ENCODE measurements around the gene DIO3. TPM values are rescaled to one million over a fixed set of nuclear protein-coding genes. Genes with fewer than 3 reads are reported as not detected.

Gene DIO3
- total RNA-seq, 2 experiments from 2014 or later = not detected

DNA sequence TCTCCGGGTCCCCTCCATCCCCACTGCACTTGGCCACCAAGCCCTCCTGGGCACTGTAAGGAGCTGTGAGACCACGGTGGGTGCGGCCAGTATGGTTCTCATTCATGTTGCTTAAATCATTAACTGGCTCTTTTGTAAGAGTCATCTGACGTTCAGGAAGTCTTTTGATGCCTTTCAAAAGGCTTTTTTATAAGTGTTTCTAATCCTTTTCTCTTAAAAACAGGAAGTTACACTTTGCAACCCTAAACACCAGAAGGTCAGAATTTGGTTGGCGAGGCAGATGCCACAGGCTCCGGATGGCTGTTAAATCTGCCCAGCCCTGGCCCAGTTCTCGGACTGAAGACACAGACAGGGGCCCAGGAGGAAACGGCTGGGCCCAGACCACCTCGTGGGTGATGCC is 26.1 kb upstream of the DIO3 start:
- Histone ChIP-seq H3K9me2 (ENCODE audit: insufficient read depth, low read length) (no peaks in the 10 kb centered on the region), H3K4me1 (ENCODE audit: insufficient read depth, low read length, poor library complexity, severe bottlenecking) (peaks cover 21% of the 10 kb centered on the region), H4K20me1 (ENCODE audit: insufficient read depth, low read length) (no peaks in the 10 kb centered on the region), H3K79me2 (ENCODE audit: insufficient read depth, low read depth, low read length) (no peaks in the 10 kb centered on the region), H3K9me3 (ENCODE audit: low read length) (no peaks in the 10 kb centered on the region), H3K4me2 (ENCODE audit: low read length) (peak overlapping the region; percentile 46), H3K4me3 (ENCODE audit: low read depth, low read length, poor library complexity, severe bottlenecking) (no peak overlapping the region), H2AFZ (ENCODE audit: low read length) (peak overlapping the region; percentile 81), H3K36me3 (ENCODE audit: insufficient read depth, low read length) (no peaks in the 10 kb centered on the region), H3K27ac (ENCODE audit: low read depth, low read length, poor library complexity, severe bottlenecking) (peak overlapping the region; percentile 33)
- intact Hi-C loops (cut with micrococcal nuclease; ENCODE audit: unreplicated experiment) = no loop called here
- TF ChIP-seq EZH2phosphoT487 (IDR thresholded peaks at IDR 0.05; ENCODE audit: borderline replicate concordance, low read depth, low read length) (no peak), CTCF (conservative IDR thresholded peaks at IDR 0.05; ENCODE audit: low read length) (no peak)
- peak; percentile 73 for DNase-seq (ENCODE audit: low spot score)
- BruUV-seq (replicated peaks) = no TSS peak
- POLR2A ChIA-PET = no interaction called here
- CTCF ChIA-PET (ENCODE audit: unreplicated experiment) = no interaction called here

- peak overlapping the region; percentile 33 for H3K27ac ChIP-seq (ENCODE audit: low read depth, low read length, poor library complexity, severe bottlenecking)
- peak overlapping the region; percentile 81 for H2AFZ ChIP-seq (ENCODE audit: low read length)
- H3K4me3 ChIP-seq (ENCODE audit: low read depth, low read length, poor library complexity, severe bottlenecking) = no peak overlapping the region
- BruUV-seq (replicated peaks) = no TSS peak
- no peaks in the 10 kb centered on the region for H3K9me3 ChIP-seq (ENCODE audit: low read length)
- TF ChIP-seq CTCF (conservative IDR thresholded peaks at IDR 0.05; ENCODE audit: low read length) (no peak), EZH2phosphoT487 (IDR thresholded peaks at IDR 0.05; ENCODE audit: borderline replicate concordance, low read depth, low read length) (no peak)
- peaks cover 21% of the 10 kb centered on the region for H3K4me1 ChIP-seq (ENCODE audit: insufficient read depth, low read length, poor library complexity, severe bottlenecking)
- no peaks in the 10 kb centered on the region for H3K36me3 ChIP-seq (ENCODE audit: insufficient read depth, low read length)
- intact Hi-C loops (cut with micrococcal nuclease; ENCODE audit: unreplicated experiment) = no loop called here
- H3K9me2 ChIP-seq (ENCODE audit: insufficient read depth, low read length) = no peaks in the 10 kb centered on the region
- H3K4me2 ChIP-seq (ENCODE audit: low read length) = peak overlapping the region; percentile 46
- no peaks in the 10 kb centered on the region for H3K79me2 ChIP-seq (ENCODE audit: insufficient read depth, low read depth, low read length)
- no peaks in the 10 kb centered on the region for H4K20me1 ChIP-seq (ENCODE audit: insufficient read depth, low read length)
- ChIA-PET CTCF (ENCODE audit: unreplicated experiment) (no interaction called here), POLR2A (no interaction called here)
- no peak for DNase-seq (ENCODE audit: low spot score)
Measured at GRCh38 chr14:101535701-101536207, 25.5 kb upstream of the DIO3 start.

- Histone ChIP-seq H3K9me2 (ENCODE audit: insufficient read depth, low read length) (no peaks in the 10 kb centered on the region), H3K36me3 (ENCODE audit: insufficient read depth, low read length) (no peaks in the 10 kb centered on the region), H4K20me1 (ENCODE audit: insufficient read depth, low read length) (no peaks in the 10 kb centered on the region), H3K9me3 (ENCODE audit: low read length) (no peaks in the 10 kb centered on the region), H3K4me3 (ENCODE audit: low read depth, low read length, poor library complexity, severe bottlenecking) (no peak overlapping the region), H3K79me2 (ENCODE audit: insufficient read depth, low read depth, low read length) (no peaks in the 10 kb centered on the region), H2AFZ (ENCODE audit: low read length) (no peak overlapping the region), H3K4me2 (ENCODE audit: low read length) (no peak overlapping the region), H3K4me1 (ENCODE audit: insufficient read depth, low read length, poor library complexity, severe bottlenecking) (peaks cover 21% of the 10 kb centered on the region), H3K27ac (ENCODE audit: low read depth, low read length, poor library complexity, severe bottlenecking) (no peak overlapping the region)
- no TSS peak for BruUV-seq (replicated peaks)
- ChIA-PET POLR2A (no interaction called here), CTCF (ENCODE audit: unreplicated experiment) (no interaction called here)
- DNase-seq (ENCODE audit: low spot score) = no peak
- intact Hi-C loops (cut with micrococcal nuclease; ENCODE audit: unreplicated experiment) = no loop called here
- TF ChIP-seq CTCF (conservative IDR thresholded peaks at IDR 0.05; ENCODE audit: low read length) (no peak), EZH2phosphoT487 (IDR thresholded peaks at IDR 0.05; ENCODE audit: borderline replicate concordance, low read depth, low read length) (no peak)
Measured at GRCh38 chr14:101537286-101537685, 24.0 kb upstream of the DIO3 start.
